HT1080 (cell line): Measurements from ENCODE around the gene YAP1. TPM values are rescaled to one million over a fixed set of nuclear protein-coding genes. Genes with fewer than 3 reads are reported as not detected.

ENCODE experiments used
- DNase-seq: peaks from one replicate; pipeline ENCODE4 v3.0.0-alpha.2; 2015; ENCODE audit warnings: low read depth
- total RNA-seq: library from RNA; depleted of rRNA; stranded (reverse); fragments of >200 nt; shearing (Covaris generic); gene quantifications from 2 replicates; pipeline ENCODE4 v1.2.3, GENCODE V29; 2014

The YAP1 gene
- total RNA-seq, 1 experiment from 2014 or later: 139 TPM

GRCh38 chr11:102157219-102157618 lies 47.0 kb downstream of the YAP1 start:
- DNase-seq: peak; percentile 77

GRCh38 chr11:102158164-102158735 lies 48.0 kb downstream of the YAP1 start:
- DNase-seq: no peak

GRCh38 chr11:102163368-102163767 lies 53.1 kb downstream of the YAP1 start:
- no peak for DNase-seq

- DNase-seq: no peak
Measured at GRCh38 chr11:102166175-102167064, 56.2 kb downstream of the YAP1 start.

GRCh38 chr11:102168481-102168880 lies 58.2 kb downstream of the YAP1 start:
- DNase-seq: peak; percentile 50

GRCh38 chr11:102171101-102171500 lies 60.9 kb downstream of the YAP1 start:
- peak; percentile 25 for DNase-seq

GRCh38 chr11:102172127-102172848 lies 62.0 kb downstream of the YAP1 start:
- DNase-seq: peak; percentile 59

- peak; percentile 18 for DNase-seq
Measured at GRCh38 chr11:102177126-102177525, 66.9 kb downstream of the YAP1 start.

GRCh38 chr11:102177974-102178631 lies 67.9 kb downstream of the YAP1 start:
- peak; percentile 93 for DNase-seq

- no peak for DNase-seq
Measured at GRCh38 chr11:102179371-102179770, 69.1 kb downstream of the YAP1 start.

GRCh38 chr11:102184269-102184987 lies 74.2 kb downstream of the YAP1 start:
- DNase-seq: no peak

GRCh38 chr11:102186551-102187191 lies 76.4 kb downstream of the YAP1 start:
- DNase-seq: no peak

- no peak for DNase-seq
Measured at GRCh38 chr11:102187416-102188151, 77.3 kb downstream of the YAP1 start.

- no peak for DNase-seq
Measured at GRCh38 chr11:102188488-102188887, 78.2 kb downstream of the YAP1 start.

- no peak for DNase-seq
Measured at GRCh38 chr11:102191832-102192231, 81.6 kb downstream of the YAP1 start.

- DNase-seq: no peak
Measured at GRCh38 chr11:102192349-102193066, 82.3 kb downstream of the YAP1 start.

- DNase-seq: no peak
Measured at GRCh38 chr11:102194257-102194656, 84.0 kb downstream of the YAP1 start.

GRCh38 chr11:102194990-102195389 lies 84.7 kb downstream of the YAP1 start:
- DNase-seq: no peak

- no peak for DNase-seq
Measured at GRCh38 chr11:102196351-102196750, 86.1 kb downstream of the YAP1 start.
